HG03520 (cell line): ENCODE results near the gene RNF133.

ENCODE experiments used
- ATAC-seq: cut with Tn5 transposase; IDR thresholded peaks from one replicate; pipeline ENCODE4 v1.9.1; 2021; ENCODE audit warnings: mild to moderate bottlenecking, moderate library complexity; ENCODE audit not compliant: unreplicated experiment

Gene RNF133, protein sequence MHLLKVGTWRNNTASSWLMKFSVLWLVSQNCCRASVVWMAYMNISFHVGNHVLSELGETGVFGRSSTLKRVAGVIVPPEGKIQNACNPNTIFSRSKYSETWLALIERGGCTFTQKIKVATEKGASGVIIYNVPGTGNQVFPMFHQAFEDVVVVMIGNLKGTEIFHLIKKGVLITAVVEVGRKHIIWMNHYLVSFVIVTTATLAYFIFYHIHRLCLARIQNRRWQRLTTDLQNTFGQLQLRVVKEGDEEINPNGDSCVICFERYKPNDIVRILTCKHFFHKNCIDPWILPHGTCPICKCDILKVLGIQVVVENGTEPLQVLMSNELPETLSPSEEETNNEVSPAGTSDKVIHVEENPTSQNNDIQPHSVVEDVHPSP

GRCh38 chr7:122699017-122699416 is at the start of gene RNF133:
TSS of gene RNF133 (minus strand) at chr7:122699117. CDS start at chr7:122698918, 199 bp downstream.
- ATAC-seq = no peak

- no peak for ATAC-seq
Observed at GRCh38 chr7:122748195-122748594, 49.3 kb upstream of the RNF133 start.

DNA sequence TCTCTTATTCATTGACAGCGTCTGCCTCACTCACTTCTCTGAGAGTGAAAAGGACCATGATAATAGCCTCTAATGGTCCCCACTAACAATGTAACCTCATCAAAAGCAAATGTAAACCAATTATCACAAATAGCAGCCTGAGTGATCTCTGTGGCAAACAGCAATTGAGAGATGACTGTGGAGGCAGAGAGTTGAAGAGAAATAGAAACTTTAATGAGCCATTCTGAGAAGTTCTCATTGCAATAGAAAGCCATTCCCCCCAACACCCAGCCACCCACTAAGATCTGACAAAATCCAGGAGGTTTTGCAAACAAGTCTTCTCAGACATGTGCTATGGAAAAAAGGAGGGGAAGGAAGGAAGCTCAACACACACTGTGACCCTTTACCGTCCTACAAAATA is 48.0 kb upstream of the RNF133 start:
- no peak for ATAC-seq

- ATAC-seq = no peak
Observed at GRCh38 chr7:122743211-122743610, 44.3 kb upstream of the RNF133 start.

- no peak for ATAC-seq
Observed at GRCh38 chr7:122738947-122739346, 40.0 kb upstream of the RNF133 start.

- ATAC-seq = no peak
Observed at GRCh38 chr7:122736183-122736582, 37.3 kb upstream of the RNF133 start.

- no peak for ATAC-seq
Observed at GRCh38 chr7:122727759-122728158, 28.8 kb upstream of the RNF133 start.

GRCh38 chr7:122727354-122727753 is 28.4 kb upstream of the RNF133 start:
- ATAC-seq = no peak

GRCh38 chr7:122726881-122727280 is 28.0 kb upstream of the RNF133 start:
- no peak for ATAC-seq

DNA sequence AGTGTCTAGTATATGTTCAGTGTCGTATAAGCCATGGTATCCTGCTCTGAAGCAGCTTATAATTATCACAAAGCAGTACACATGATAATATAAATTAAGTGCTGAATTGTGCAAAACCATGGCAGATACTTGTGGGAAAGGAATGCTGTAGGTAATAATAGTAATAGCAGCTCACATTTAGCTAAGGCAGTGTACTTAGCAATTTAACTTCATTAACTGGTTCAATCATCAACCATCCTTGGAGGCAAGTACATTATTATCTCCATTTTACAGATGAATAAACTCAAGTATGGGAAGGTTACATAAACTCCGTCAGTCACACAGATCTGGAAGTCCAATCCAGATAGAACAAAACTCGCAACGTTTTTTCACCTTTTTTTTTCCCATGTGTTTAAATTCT is 25.4 kb upstream of the RNF133 start:
- no peak for ATAC-seq

GRCh38 chr7:122719010-122719578 is 20.2 kb upstream of the RNF133 start:
- ATAC-seq = no peak

DNA sequence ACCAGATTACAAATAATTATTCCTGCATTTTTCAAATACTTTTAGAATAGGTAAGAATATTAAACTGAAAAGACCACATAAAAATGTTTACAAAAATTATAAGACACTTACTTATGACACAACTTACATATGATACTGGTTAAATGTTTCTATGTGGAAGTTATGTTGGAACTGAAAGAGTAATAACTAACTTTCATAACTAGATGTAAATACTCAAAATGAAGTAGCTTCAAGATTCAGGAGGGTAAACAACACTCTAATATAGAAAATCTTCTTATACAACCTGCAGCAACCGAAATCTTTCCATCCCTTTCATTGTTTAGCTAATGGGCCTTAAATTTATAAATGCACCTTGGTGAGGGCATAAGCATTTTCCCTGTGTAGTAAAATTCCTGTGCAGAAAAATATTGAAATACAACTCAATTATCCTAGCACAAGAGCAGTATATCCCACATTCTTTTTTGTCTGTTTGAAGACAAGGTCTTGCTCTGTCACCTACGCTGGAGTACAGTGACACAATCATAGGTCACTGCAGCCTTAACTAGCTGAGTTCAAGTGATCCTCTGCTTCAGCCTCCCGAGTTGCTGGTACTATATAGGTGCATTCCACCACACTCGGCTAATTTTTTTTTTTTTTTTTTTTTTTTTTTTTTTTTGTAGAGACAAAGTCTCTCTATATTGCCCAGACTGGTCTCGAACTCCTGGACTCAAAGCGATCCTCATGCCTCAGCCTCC is 18.6 kb upstream of the RNF133 start:
- no peak for ATAC-seq

DNA sequence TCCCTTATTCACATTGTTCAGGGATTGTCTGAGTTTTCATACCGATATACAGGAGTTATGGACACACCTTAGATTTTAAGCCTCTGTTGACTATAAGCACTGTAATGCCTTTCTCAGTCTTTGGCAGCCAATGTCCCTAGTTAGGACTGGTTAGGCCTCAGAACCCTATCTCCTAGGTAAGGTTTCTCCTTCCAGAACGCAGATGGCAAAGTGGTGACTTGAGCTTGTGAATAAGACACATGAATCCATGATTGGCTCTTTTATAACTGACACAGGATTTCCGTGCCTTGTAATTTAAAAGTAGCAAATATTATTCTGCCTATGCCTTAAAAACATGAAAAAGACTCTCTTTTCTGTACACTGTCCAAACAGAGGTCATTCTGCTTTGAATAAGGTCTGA is 16.3 kb upstream of the RNF133 start:
- ATAC-seq = no peak

GRCh38 chr7:122710916-122711315 is 12.0 kb upstream of the RNF133 start:
- ATAC-seq = no peak

DNA sequence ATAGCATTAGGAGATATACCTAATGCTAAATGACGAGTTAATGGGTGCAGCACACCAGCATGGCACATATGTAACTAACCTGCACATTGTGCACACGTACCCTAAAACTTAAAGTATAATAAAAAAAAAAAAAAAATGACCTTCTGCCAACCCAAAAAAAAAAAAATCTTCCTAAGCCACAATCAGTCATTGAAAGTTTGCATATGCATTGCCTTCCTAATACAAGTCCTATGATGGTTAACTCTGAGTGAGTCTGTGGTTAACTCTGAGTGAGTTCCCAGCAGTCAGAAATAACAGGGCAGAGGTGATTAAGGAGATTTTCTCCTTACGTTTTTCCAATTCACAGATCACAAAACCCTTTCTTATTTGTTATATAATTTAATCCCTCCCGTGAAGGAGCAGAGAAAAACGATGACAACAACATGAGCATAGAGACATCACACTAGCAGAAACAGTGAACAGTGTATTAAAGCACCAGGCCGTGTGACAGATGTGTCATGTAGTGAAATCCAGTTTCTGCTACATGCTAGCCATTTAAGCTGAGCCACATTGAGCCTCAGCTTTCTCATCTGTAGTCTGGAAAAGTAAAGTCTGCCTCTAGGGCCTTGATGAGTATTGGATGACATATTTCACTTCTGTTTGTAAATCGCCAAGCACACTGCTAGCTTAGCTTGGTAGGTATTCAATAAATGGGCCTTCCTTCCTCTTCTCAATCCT is 11.2 kb upstream of the RNF133 start:
- no peak for ATAC-seq

- no peak for ATAC-seq
Observed at GRCh38 chr7:122706836-122707235, 7.9 kb upstream of the RNF133 start.

GRCh38 chr7:122702872-122703510 is 4.1 kb upstream of the RNF133 start, which contains the start of gene RNF148:
TSS of gene RNF148 (minus strand) at chr7:122702922. CDS start at chr7:122702750, 172 bp downstream.
- no peak for ATAC-seq

DNA sequence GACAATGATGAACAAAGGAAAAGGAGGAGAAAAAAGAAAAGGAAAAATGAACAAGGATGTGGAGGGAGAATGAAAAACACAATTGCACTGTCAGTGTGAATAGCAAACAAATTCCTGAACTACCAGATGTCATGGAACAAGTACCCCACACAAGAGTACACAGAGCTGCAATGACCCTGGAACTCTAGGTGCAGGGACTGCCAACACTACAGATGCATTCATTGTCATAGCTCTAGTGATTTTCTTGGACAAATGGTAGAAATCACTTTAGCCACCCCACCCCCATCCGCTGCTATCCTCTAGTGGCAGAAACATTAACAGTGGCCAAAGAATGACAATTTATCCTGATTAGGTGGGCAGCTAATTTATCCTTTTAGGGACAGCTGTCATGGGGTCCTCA is 3.1 kb downstream of the RNF133 start:
- ATAC-seq = no peak

DNA sequence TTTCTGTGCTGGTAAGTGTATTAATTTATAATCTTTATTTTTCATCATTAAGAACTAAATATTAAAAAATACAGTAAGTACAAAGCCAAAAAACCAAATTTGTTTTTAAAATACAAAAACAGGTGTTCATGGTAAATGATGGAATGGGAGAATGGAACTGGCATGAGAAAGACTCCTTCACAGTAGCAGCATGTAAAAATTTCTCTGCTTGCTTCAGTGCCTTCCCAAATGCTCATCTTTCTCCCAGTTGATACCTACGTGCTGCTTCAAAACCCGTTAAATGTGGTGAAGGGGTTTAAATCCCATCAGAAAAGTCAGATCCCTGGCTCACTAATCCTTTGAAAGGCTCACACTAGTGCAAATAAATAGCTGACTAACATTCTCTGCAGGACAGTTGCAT is 4.2 kb downstream of the RNF133 start:
- ATAC-seq = no peak

DNA sequence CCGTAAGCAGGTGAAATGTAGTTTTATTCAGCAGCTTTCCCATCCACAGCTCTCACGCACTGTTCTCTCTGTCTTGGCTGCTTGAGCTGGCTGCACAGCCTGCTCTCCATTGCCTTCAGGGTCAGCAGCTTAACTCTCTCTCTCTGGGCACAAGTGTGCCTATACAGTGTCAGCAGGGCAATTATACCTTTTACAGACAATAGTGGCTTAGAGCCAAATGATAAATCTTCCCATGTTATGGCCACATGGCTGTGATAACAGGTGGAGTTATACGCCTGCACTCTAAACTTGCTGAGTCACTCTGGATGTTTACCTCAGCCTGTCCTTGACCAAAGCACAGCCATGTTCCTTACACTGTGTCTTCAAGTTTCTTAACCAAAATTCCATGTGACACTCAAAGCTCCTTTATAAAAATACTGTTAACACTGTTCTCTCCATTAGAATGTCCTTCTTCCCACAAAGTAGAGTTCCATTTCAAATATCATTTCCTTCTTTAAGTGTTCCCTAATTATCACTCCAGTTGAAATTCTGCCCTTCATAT is 6.1 kb downstream of the RNF133 start:
- ATAC-seq = no peak
